IPS DF 4.7 (cell line): Measurements from ENCODE around the gene ITLN2.
"Not testable (repeated sequence)": the region's sequence is repeated elsewhere in the genome, so short reads cannot be mapped to it uniquely, and the experiment has no call there.

Experiments used
- DNase-seq: peaks from one replicate; pipeline ENCODE4 v3.0.0-alpha.2; 2013; ENCODE audit warnings: low spot score; ENCODE audit errors: extremely low read depth

Gene ITLN2

GRCh38 chr1:160907976-160908375, 46.6 kb downstream of the ITLN2 start:
- DNase-seq = no peak

GRCh38 chr1:160905617-160905989, 49.0 kb downstream of the ITLN2 start:
- no peak for DNase-seq

- DNase-seq = no peak
Measured at GRCh38 chr1:160904783-160905616, 49.6 kb downstream of the ITLN2 start.

- DNase-seq = not testable (repeated sequence)
Measured at GRCh38 chr1:160902251-160902650, 52.4 kb downstream of the ITLN2 start.

GRCh38 chr1:160901768-160902167, 52.8 kb downstream of the ITLN2 start:
- DNase-seq = no peak

GRCh38 chr1:160900683-160901082, 53.9 kb downstream of the ITLN2 start:
- not testable (repeated sequence) for DNase-seq
